Panc1 (cell line): Measurements from ENCODE around the gene OR10G2.
"Not testable (repeated sequence)": the region's sequence is repeated elsewhere in the genome, so short reads cannot be mapped to it uniquely, and the experiment has no call there.

Experiments used
- POLR2AphosphoS5 ChIP-seq: IDR thresholded peaks from 2 replicates; pipeline ENCODE4 v1.6.1; 2012; ENCODE audit warnings: mild to moderate bottlenecking, low read depth, low read length, moderate library complexity
- TCF7L2 ChIP-seq: IDR thresholded peaks from 2 replicates; pipeline ENCODE4 v1.6.1; 2011; ENCODE audit warnings: mild to moderate bottlenecking, low read depth, low read length, inconsistent platforms
- TF ChIP-seq, protein P1 (sequence below): fragments of 450-650 bp; IDR thresholded peaks from 2 replicates; pipeline ENCODE4 v1.5.1; 2017; ENCODE audit warnings: mild to moderate bottlenecking
- TF ChIP-seq, protein P2 (sequence below), 2 experiments: IDR thresholded peaks; 2 replicates each; pipeline ENCODE4 v1.6.1; 2011 to 2012; ENCODE audit warnings: low read depth in 2 of 2, control low read depth in 1 of 2, low read length in 1 of 2, mild to moderate bottlenecking in 1 of 2, moderate library complexity in 1 of 2; ENCODE audit not compliant: insufficient read depth in 1 of 2

DNA sequence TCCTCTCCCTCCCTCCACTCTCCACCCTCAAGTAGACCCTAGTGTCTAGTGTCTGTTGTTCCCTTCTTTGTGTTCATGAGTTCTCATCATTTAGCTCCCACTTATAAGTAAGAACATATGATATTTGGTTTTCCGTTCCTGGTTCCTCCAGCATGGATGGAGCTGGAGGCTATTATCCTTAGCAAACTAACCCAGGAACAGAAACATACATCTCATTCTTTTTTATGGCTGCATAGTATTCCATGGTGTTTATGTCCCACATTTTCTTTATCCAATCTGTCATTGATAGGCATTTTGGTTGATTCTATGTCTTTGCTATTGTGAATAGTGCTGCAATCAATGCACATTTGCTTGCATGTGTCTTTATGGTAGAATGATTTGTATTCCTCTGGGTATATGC lies 4.2 kb downstream of the OR10G2 start:
- TF ChIP-seq, protein P1, sequence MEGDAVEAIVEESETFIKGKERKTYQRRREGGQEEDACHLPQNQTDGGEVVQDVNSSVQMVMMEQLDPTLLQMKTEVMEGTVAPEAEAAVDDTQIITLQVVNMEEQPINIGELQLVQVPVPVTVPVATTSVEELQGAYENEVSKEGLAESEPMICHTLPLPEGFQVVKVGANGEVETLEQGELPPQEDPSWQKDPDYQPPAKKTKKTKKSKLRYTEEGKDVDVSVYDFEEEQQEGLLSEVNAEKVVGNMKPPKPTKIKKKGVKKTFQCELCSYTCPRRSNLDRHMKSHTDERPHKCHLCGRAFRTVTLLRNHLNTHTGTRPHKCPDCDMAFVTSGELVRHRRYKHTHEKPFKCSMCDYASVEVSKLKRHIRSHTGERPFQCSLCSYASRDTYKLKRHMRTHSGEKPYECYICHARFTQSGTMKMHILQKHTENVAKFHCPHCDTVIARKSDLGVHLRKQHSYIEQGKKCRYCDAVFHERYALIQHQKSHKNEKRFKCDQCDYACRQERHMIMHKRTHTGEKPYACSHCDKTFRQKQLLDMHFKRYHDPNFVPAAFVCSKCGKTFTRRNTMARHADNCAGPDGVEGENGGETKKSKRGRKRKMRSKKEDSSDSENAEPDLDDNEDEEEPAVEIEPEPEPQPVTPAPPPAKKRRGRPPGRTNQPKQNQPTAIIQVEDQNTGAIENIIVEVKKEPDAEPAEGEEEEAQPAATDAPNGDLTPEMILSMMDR: not testable (repeated sequence)
- not testable (repeated sequence) for TF ChIP-seq POLR2AphosphoS5, TCF7L2
- TF ChIP-seq, protein P2, sequence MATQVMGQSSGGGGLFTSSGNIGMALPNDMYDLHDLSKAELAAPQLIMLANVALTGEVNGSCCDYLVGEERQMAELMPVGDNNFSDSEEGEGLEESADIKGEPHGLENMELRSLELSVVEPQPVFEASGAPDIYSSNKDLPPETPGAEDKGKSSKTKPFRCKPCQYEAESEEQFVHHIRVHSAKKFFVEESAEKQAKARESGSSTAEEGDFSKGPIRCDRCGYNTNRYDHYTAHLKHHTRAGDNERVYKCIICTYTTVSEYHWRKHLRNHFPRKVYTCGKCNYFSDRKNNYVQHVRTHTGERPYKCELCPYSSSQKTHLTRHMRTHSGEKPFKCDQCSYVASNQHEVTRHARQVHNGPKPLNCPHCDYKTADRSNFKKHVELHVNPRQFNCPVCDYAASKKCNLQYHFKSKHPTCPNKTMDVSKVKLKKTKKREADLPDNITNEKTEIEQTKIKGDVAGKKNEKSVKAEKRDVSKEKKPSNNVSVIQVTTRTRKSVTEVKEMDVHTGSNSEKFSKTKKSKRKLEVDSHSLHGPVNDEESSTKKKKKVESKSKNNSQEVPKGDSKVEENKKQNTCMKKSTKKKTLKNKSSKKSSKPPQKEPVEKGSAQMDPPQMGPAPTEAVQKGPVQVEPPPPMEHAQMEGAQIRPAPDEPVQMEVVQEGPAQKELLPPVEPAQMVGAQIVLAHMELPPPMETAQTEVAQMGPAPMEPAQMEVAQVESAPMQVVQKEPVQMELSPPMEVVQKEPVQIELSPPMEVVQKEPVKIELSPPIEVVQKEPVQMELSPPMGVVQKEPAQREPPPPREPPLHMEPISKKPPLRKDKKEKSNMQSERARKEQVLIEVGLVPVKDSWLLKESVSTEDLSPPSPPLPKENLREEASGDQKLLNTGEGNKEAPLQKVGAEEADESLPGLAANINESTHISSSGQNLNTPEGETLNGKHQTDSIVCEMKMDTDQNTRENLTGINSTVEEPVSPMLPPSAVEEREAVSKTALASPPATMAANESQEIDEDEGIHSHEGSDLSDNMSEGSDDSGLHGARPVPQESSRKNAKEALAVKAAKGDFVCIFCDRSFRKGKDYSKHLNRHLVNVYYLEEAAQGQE (IDR thresholded peaks at IDR 0.05; ENCODE audit: insufficient read depth in 1 of 2, low read depth in 2 of 2, low read length in 1 of 2): not testable (repeated sequence)
